ENCODE measurements around the gene SMG5.
A peak's percentile ranks its signal among the peaks of the same experiment; 100 is the strongest.

SMG5 gene

DNA sequence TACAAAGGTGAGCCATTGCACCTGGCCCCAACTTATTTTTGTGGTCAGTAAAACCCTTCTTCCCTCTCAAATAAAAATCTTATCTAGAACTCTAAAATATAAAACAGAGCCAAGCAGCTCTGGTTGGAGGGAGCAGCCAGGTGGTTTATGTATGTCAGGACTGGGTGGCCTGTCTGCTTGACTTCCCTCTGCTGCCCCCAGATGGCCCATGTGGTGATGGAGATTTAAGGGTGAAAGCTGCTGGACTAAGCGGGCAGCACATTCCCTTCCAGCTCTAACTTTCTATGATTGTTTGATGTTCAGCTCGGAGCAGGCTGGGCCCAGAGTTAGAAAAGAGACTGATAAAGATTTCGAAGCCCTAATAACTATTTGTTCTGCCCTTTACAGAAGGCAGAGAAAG, 22.8 kb downstream of the SMG5 start:
- H3K79me2 ChIP-seq (ENCODE audit: insufficient read depth, low read length), result no peaks in the 10 kb centered on the region
- no peaks in the 10 kb centered on the region for H4K20me1 ChIP-seq (ENCODE audit: insufficient read depth, low read length, poor library complexity, severe bottlenecking)
- peaks cover 3% of the 10 kb centered on the region for H3K4me1 ChIP-seq (ENCODE audit: insufficient read depth, low read length, poor library complexity, severe bottlenecking)
- no peak overlapping the region for H2AFZ ChIP-seq (ENCODE audit: low read length)
- no peak overlapping the region for H3K4me3 ChIP-seq (ENCODE audit: low read length, poor library complexity, severe bottlenecking)
- H3K4me2 ChIP-seq (ENCODE audit: low read depth, low read length, poor library complexity, severe bottlenecking), result no peak overlapping the region
- no peaks in the 10 kb centered on the region for H3K9me3 ChIP-seq (ENCODE audit: insufficient read depth, low read depth, low read length)
- no peak for TF ChIP-seq EZH2phosphoT487 (IDR thresholded peaks at IDR 0.05; ENCODE audit: borderline replicate concordance)
- TF ChIP-seq, protein P1, sequence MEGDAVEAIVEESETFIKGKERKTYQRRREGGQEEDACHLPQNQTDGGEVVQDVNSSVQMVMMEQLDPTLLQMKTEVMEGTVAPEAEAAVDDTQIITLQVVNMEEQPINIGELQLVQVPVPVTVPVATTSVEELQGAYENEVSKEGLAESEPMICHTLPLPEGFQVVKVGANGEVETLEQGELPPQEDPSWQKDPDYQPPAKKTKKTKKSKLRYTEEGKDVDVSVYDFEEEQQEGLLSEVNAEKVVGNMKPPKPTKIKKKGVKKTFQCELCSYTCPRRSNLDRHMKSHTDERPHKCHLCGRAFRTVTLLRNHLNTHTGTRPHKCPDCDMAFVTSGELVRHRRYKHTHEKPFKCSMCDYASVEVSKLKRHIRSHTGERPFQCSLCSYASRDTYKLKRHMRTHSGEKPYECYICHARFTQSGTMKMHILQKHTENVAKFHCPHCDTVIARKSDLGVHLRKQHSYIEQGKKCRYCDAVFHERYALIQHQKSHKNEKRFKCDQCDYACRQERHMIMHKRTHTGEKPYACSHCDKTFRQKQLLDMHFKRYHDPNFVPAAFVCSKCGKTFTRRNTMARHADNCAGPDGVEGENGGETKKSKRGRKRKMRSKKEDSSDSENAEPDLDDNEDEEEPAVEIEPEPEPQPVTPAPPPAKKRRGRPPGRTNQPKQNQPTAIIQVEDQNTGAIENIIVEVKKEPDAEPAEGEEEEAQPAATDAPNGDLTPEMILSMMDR (conservative IDR thresholded peaks at IDR 0.05; ENCODE audit: low read length), result peak; percentile 48
- no peak overlapping the region for H3K9ac ChIP-seq (ENCODE audit: low read depth, low read length, poor library complexity, severe bottlenecking)
- H3K36me3 ChIP-seq (ENCODE audit: insufficient read depth, low read length), result peaks cover 75% of the 10 kb centered on the region; the same call in 1 of the 2 replicates
- no peaks in the 10 kb centered on the region for H3F3A ChIP-seq (ENCODE audit: low read depth)
- H3K9me2 ChIP-seq (replicated peaks; ENCODE audit: low read depth, low read length), result no peaks in the 10 kb centered on the region
- no peaks in the 10 kb centered on the region for H3K27me3 ChIP-seq (ENCODE audit: insufficient read depth, low read length, poor library complexity, severe bottlenecking)

DNA sequence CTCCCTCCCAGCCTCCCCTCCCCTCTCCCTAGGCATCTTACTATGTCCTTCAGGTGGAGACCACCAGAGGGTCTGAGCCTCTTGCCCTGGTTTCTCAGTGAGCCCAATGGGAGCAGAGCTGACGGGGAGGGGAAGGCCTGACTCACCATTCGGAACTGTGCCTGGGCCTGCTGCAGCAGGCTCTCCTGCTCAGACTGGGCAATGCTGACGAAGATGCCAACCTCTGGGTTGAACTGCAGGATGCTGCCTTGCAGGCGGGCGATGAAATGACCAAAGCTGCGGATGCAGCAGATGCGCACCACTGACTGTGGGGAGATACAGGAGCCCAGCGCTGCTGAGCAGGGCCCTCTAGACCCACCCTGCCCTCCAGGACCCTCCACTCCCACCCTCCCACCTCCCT, 23.8 kb downstream of the SMG5 start:
- H3K9me3 ChIP-seq (ENCODE audit: insufficient read depth, low read depth, low read length), result no peaks in the 10 kb centered on the region
- H3K9ac ChIP-seq (ENCODE audit: low read depth, low read length, poor library complexity, severe bottlenecking), result no peak overlapping the region
- peaks cover 3% of the 10 kb centered on the region for H3K4me1 ChIP-seq (ENCODE audit: insufficient read depth, low read length, poor library complexity, severe bottlenecking)
- no peaks in the 10 kb centered on the region for H3K79me2 ChIP-seq (ENCODE audit: insufficient read depth, low read length)
- TF ChIP-seq EZH2phosphoT487 (IDR thresholded peaks at IDR 0.05; ENCODE audit: borderline replicate concordance), result no peak
- TF ChIP-seq, protein P1 (conservative IDR thresholded peaks at IDR 0.05; ENCODE audit: low read length), result no peak
- no peaks in the 10 kb centered on the region for H3K27me3 ChIP-seq (ENCODE audit: insufficient read depth, low read length, poor library complexity, severe bottlenecking)
- no peaks in the 10 kb centered on the region for H3F3A ChIP-seq (ENCODE audit: low read depth)
- H3K4me2 ChIP-seq (ENCODE audit: low read depth, low read length, poor library complexity, severe bottlenecking), result no peak overlapping the region
- no peak overlapping the region for H2AFZ ChIP-seq (ENCODE audit: low read length)
- no peaks in the 10 kb centered on the region for H4K20me1 ChIP-seq (ENCODE audit: insufficient read depth, low read length, poor library complexity, severe bottlenecking)
- H3K9me2 ChIP-seq (replicated peaks; ENCODE audit: low read depth, low read length), result no peaks in the 10 kb centered on the region
- no peak overlapping the region for H3K4me3 ChIP-seq (ENCODE audit: low read length, poor library complexity, severe bottlenecking)
- peaks cover 76% of the 10 kb centered on the region; the same call in 1 of the 2 replicates for H3K36me3 ChIP-seq (ENCODE audit: insufficient read depth, low read length)

DNA sequence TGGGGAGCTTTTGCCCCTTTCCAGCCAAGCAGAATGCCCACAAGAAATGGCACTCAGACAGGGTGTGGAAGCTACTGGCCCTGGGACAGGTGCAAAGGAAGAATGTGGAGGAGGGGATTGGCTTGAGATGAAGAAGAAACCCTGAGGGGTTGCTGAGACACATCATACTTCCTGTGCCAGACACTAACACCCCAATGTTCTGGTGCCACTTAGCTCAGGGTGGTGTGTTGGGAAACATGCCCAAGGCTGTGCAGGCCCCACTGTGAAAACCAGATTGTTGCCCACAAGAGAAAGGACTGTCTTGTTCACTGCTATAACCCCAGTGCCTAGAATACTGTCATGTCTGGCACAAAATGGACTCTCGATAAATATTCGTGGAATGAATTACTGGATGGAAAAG, 24.9 kb downstream of the SMG5 start:
- Histone ChIP-seq H3K4me2 (ENCODE audit: low read depth, low read length, poor library complexity, severe bottlenecking) (no peak overlapping the region), H3K9ac (ENCODE audit: low read depth, low read length, poor library complexity, severe bottlenecking) (peak overlapping the region; percentile 18), H4K20me1 (ENCODE audit: insufficient read depth, low read length, poor library complexity, severe bottlenecking) (no peaks in the 10 kb centered on the region), H3K9me2 (replicated peaks; ENCODE audit: low read depth, low read length) (no peaks in the 10 kb centered on the region), H3K27me3 (ENCODE audit: insufficient read depth, low read length, poor library complexity, severe bottlenecking) (no peaks in the 10 kb centered on the region), H3F3A (ENCODE audit: low read depth) (0 out of 2 replicates have a peak, but pooled peaks cover under 1% of the 10 kb centered on the region), H3K4me1 (ENCODE audit: insufficient read depth, low read length, poor library complexity, severe bottlenecking) (peaks cover 6% of the 10 kb centered on the region), H3K4me3 (ENCODE audit: low read length, poor library complexity, severe bottlenecking) (no peak overlapping the region), H3K9me3 (ENCODE audit: insufficient read depth, low read depth, low read length) (no peaks in the 10 kb centered on the region), H3K79me2 (ENCODE audit: insufficient read depth, low read length) (no peaks in the 10 kb centered on the region), H2AFZ (ENCODE audit: low read length) (no peak overlapping the region), H3K36me3 (ENCODE audit: insufficient read depth, low read length) (peaks cover 76% of the 10 kb centered on the region)
- no peak for TF ChIP-seq EZH2phosphoT487 (IDR thresholded peaks at IDR 0.05; ENCODE audit: borderline replicate concordance)
- TF ChIP-seq, protein P1 (conservative IDR thresholded peaks at IDR 0.05; ENCODE audit: low read length), result no peak

All from Loucy (cell line).